ENCODE results near the gene REP15.

The REP15 gene

DNA sequence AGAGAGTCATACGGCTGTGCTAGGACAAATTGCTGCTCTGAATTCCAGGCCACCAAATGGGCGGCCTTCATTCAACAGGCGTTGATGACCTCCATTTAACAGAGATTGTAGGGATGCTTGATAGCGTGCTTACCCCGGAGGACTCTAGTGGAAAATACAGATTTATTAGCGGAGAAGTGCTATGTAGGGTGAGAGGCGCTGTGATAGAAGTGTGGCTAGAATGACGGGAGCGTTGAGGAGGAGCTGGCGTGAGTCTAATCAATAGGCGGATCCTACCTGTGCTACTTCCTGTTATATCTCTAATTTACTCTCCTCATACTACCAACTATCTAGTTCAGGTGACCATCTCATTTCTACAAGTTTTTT, 15.1 kb downstream of the REP15 start:
- ChIA-PET CTCF (interaction anchor here (1.3 kb wide), 1 partner anchor 22 kb away, joined by 4 read pairs; no protein-coding TSS in a partner anchor), POLR2A (no interaction called here)
- no peak for DNase-seq (ENCODE audit: low read depth, low spot score)
- TF ChIP-seq, protein P1, sequence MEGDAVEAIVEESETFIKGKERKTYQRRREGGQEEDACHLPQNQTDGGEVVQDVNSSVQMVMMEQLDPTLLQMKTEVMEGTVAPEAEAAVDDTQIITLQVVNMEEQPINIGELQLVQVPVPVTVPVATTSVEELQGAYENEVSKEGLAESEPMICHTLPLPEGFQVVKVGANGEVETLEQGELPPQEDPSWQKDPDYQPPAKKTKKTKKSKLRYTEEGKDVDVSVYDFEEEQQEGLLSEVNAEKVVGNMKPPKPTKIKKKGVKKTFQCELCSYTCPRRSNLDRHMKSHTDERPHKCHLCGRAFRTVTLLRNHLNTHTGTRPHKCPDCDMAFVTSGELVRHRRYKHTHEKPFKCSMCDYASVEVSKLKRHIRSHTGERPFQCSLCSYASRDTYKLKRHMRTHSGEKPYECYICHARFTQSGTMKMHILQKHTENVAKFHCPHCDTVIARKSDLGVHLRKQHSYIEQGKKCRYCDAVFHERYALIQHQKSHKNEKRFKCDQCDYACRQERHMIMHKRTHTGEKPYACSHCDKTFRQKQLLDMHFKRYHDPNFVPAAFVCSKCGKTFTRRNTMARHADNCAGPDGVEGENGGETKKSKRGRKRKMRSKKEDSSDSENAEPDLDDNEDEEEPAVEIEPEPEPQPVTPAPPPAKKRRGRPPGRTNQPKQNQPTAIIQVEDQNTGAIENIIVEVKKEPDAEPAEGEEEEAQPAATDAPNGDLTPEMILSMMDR (IDR thresholded peaks at IDR 0.05; ENCODE audit: insufficient read depth, low read length, missing control alignments), result no peak
- H3K4me3 ChIP-seq (ENCODE audit: low read depth, low read length), result peak overlapping the region; percentile 100

DNA sequence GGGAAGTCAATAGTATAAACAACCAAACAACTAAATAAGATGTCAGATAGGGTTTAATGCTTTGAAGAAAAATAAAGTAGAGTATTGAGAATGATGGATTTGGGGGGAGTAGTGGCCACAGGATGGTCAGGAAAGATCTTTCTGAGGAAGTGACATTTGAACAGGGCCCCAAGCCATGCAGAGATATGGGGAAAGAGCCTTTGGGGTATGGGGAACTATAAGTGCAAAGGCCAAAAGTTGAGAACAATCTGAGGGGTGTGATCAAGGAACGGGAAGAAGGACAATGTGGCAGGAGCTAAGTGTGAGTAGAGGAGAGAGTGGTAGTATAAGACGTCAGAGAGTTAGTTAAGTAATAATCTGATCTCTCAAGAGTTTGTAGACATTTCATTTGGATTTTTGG, 15.7 kb downstream of the REP15 start:
- H3K4me3 ChIP-seq (ENCODE audit: low read depth, low read length), result no peak overlapping the region; the same call in 1 of the 2 replicates
- ChIA-PET POLR2A (no interaction called here), CTCF (interaction anchor here (1.3 kb wide), 1 partner anchor 21 kb away, joined by 4 read pairs; no protein-coding TSS in a partner anchor)
- no peak for DNase-seq (ENCODE audit: low read depth, low spot score)
- TF ChIP-seq, protein P1 (IDR thresholded peaks at IDR 0.05; ENCODE audit: insufficient read depth, low read length, missing control alignments), result no peak

DNA sequence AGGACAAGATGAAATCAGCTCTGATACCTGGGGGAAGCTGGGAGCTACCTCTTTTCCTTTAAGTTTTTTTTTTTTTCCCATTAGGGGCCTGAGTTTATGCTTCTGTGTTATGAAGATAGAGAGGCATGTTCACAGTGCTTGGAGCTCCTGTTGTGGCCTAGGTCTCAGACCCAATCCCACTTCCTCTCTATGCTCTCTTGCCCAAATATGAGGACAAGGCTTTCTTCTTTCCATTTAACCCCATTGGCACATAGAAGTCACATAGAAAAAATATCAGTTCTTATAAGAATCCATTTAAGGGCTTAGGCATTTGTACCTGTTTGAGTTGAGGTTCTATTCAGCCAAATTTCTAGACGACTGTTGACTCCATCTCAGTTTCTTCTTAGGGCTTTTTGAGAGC, 27.0 kb downstream of the REP15 start:
- ChIA-PET CTCF (interaction anchor here (0.8 to 1.1 kb wide), 2 partner anchors 9 to 10 kb away, joined by 3 to 6 read pairs; no protein-coding TSS in a partner anchor), POLR2A (no interaction called here)
- TF ChIP-seq, protein P1 (IDR thresholded peaks at IDR 0.05; ENCODE audit: insufficient read depth, low read length, missing control alignments), result no peak
- H3K4me3 ChIP-seq (ENCODE audit: low read depth, low read length), result no peak overlapping the region
- DNase-seq (ENCODE audit: low read depth, low spot score), result no peak

DNA sequence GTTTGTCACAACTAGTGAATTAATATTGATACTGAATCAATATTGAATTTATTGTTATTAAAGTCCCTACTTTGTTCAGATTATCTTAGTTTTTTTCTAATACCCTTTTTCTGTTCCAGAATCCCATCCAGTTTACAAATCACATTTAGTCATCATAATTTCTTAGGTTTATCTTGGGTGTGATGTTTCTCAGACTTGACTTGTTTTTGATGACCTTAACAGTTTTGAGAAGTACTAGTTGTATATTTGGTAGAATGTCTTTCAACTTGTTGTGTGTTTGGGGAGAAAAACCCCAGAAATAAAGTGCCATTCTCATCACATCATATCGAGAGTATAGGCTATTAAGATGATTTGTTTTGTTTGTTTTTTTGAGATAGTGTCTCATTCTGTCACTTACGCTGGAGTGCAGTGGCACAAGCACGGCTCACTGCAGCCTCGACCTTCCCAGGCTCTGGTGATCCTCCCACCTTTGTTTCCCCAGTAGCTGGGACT, 33.9 kb downstream of the REP15 start:
- ChIA-PET POLR2A (no interaction called here), CTCF (no interaction called here)

DNA sequence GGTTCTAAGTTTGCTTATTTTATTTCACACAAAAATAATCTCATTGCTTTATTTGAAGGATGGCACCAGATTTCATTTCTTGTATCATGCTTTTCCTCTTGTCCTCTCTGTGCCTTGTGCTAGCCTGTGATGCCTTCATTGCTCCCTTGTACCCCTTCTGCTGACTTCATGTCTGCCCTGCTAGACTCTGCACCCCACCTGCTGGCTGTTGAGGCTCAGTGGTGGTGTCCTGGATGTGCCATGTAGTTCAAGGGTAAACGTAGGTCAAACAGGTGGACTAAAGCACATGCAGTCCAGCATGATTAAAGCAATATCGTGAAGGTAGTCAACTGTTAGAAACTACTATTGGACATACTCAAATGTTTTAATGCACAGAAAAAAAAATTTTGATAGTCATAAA, 36.0 kb downstream of the REP15 start:
- no peak for DNase-seq (ENCODE audit: low read depth, low spot score)
- POLR2A ChIA-PET, result interaction anchor here (0.6 kb wide), 1 partner anchor 95 kb away, joined by 3 read pairs; no protein-coding TSS in a partner anchor
- TF ChIP-seq, protein P1 (IDR thresholded peaks at IDR 0.05; ENCODE audit: insufficient read depth, low read length, missing control alignments), result peak; percentile 5
- H3K4me3 ChIP-seq (ENCODE audit: low read depth, low read length), result no peak overlapping the region
- CTCF ChIA-PET, result interaction anchor here (0.6 to 7.3 kb wide), 31 partner anchors 9 to 1266 kb away, joined by 3 to 59 read pairs (median 4); partner anchors contain the start of genes KLHL42 and MANSC4

More for the DNA sequence above, 33.9 kb downstream of the REP15 start:
- TF ChIP-seq, protein P1 (IDR thresholded peaks at IDR 0.05; ENCODE audit: insufficient read depth, low read length, missing control alignments), result no peak
- no peak overlapping the region for H3K4me3 ChIP-seq (ENCODE audit: low read depth, low read length)
- no peak for DNase-seq (ENCODE audit: low read depth, low spot score)

DNA sequence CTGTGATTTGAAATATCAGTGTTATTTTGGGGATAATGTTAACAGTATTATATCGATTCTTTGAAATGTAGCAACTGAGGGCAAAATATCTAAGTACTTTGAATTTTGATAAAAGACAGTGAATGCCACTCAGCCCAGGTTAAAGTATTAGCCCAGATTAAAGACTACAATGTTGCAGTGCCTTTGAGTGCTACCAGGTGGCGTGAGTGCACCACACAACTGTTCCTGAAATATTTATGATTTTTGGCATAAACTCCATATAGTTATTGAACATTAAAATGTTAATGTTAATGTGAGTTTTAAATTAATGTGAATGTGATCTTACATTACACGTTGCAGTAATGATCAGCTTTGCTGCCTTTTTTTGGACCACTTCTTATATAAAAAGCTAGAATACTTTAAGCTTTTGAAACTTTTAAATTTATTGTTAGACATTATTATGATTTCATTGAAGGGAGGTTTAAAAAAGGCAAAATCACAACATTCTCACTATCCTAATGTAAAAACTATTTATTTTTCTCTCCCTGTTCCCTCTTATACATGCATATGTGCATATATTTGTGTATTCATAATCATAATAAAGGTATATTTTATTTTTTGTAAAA, 36.9 kb downstream of the REP15 start:
- no peak overlapping the region for H3K4me3 ChIP-seq (ENCODE audit: low read depth, low read length)
- no peak for DNase-seq (ENCODE audit: low read depth, low spot score)
- ChIA-PET POLR2A (no interaction called here), CTCF (interaction anchor here (0.6 to 7.3 kb wide), 47 partner anchors 9 to 1265 kb away, joined by 3 to 59 read pairs (median 4); partner anchors contain the start of genes KLHL42 and MANSC4)
- TF ChIP-seq, protein P1 (IDR thresholded peaks at IDR 0.05; ENCODE audit: insufficient read depth, low read length, missing control alignments), result peak; percentile 79
